ENCODE data around the gene NGDN. TPM values are rescaled to one million over a fixed set of nuclear protein-coding genes. Genes with fewer than 3 reads are reported as not detected.

Gene NGDN
- total RNA-seq, 1 experiment from 2014 or later: 24.7 TPM

DNA sequence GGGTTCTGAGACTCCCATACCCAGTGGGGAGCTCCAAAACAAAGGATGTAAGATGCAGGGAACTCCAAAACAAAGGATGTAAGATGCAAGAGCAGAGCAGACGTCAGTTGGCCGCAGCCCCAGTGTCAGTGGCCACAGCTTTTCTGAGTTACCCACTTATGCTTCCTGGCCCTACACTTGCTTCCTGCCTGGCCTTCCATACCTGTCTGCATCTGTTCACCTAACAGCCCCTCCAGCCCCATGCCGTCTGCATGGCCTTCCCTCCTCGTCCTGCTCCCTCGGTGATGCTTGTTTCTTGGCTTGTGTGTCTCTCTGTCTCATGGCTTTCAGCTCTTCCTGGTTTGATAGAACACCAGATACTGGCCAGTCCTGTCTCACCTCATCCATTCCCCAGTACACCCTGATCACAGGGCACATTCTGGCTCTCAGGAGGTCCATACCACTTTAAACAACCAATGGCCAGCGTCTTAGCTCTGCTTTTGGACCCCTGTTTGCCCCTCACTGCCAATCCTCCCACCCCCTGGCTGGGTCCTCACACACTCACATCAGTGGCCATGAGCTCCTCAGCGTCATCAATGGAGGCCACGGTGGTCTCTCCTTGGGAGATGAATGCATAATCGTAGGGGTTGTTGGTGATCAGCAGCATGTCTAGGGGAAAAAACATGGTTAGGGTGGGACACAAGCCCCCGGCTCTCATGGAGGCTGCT, 39.3 kb upstream of the NGDN start:
- H3K27ac ChIP-seq (ENCODE audit: low read length): no peak overlapping the region
- no peaks in the 10 kb centered on the region for H3K36me3 ChIP-seq (ENCODE audit: control insufficient read depth, insufficient read depth, low read length)
- ChIA-PET CTCF (no interaction called here), POLR2A (no interaction called here)
- no peaks in the 10 kb centered on the region for H3K4me1 ChIP-seq (ENCODE audit: control insufficient read depth, insufficient read depth, low read length)
- no peaks in the 10 kb centered on the region for H3K9me3 ChIP-seq (ENCODE audit: control insufficient read depth, insufficient read depth, low read depth, low read length)
- DNase-seq (ENCODE audit: low read depth, low spot score): no peak
- no TSS peak for BruUV-seq (replicated peaks)
- H3K27me3 ChIP-seq (ENCODE audit: control insufficient read depth, insufficient read depth, low read length): no peaks in the 10 kb centered on the region; the same call in 1 of the 2 replicates
- in situ Hi-C loops (cut with HindIII; ENCODE audit: low pct_unique_long_range_greater_than_20kb, low sequenced_read_pairs) (no loop called here), intact Hi-C loops (cut with micrococcal nuclease; ENCODE audit: unreplicated experiment) (no loop called here)
- ATAC-seq: no peak
- no peak overlapping the region for H3K4me3 ChIP-seq (ENCODE audit: low read depth in 2 of 2, low read length in 2 of 2)
- TF ChIP-seq REST (IDR thresholded peaks at IDR 0.05; ENCODE audit: insufficient read depth in 1 of 2, low read depth in 2 of 2, low read length in 1 of 2): no peak
- no peak for TF ChIP-seq CTCF (IDR thresholded peaks at IDR 0.05)
- TF ChIP-seq TCF7L2 (IDR thresholded peaks at IDR 0.05; ENCODE audit: low read depth, low read length): no peak
- no peak for TF ChIP-seq SIN3A (IDR thresholded peaks at IDR 0.05; ENCODE audit: borderline replicate concordance, insufficient read depth, low read depth, low read length)
- TF ChIP-seq POLR2AphosphoS5 (IDR thresholded peaks at IDR 0.05; ENCODE audit: low read depth, low read length): no peak

GRCh38 chr14:23430723-23431085, 38.8 kb upstream of the NGDN start:
- no peak overlapping the region for H3K4me3 ChIP-seq (ENCODE audit: low read depth in 2 of 2, low read length in 2 of 2)
- no peaks in the 10 kb centered on the region for H3K4me1 ChIP-seq (ENCODE audit: control insufficient read depth, insufficient read depth, low read length)
- ATAC-seq: no peak
- intact Hi-C loops (cut with micrococcal nuclease; ENCODE audit: unreplicated experiment): no loop called here
- BruUV-seq (replicated peaks): no TSS peak
- TF ChIP-seq TCF7L2 (IDR thresholded peaks at IDR 0.05; ENCODE audit: low read depth, low read length): no peak
- no peak for TF ChIP-seq POLR2AphosphoS5 (IDR thresholded peaks at IDR 0.05; ENCODE audit: low read depth, low read length)
- TF ChIP-seq REST (IDR thresholded peaks at IDR 0.05; ENCODE audit: insufficient read depth in 1 of 2, low read depth in 2 of 2, low read length in 1 of 2): no peak
- TF ChIP-seq SIN3A (IDR thresholded peaks at IDR 0.05; ENCODE audit: borderline replicate concordance, insufficient read depth, low read depth, low read length): no peak
- TF ChIP-seq CTCF (IDR thresholded peaks at IDR 0.05): no peak
- ChIA-PET CTCF (no interaction called here), POLR2A (no interaction called here)
- H3K27me3 ChIP-seq (ENCODE audit: control insufficient read depth, insufficient read depth, low read length): no peaks in the 10 kb centered on the region; the same call in 1 of the 2 replicates
- in situ Hi-C loops (cut with HindIII; ENCODE audit: low pct_unique_long_range_greater_than_20kb, low sequenced_read_pairs): no loop called here
- H3K9me3 ChIP-seq (ENCODE audit: control insufficient read depth, insufficient read depth, low read depth, low read length): no peaks in the 10 kb centered on the region
- no peaks in the 10 kb centered on the region for H3K36me3 ChIP-seq (ENCODE audit: control insufficient read depth, insufficient read depth, low read length)
- DNase-seq (ENCODE audit: low read depth, low spot score): no peak
- H3K27ac ChIP-seq (ENCODE audit: low read length): no peak overlapping the region

Data from Panc1 (cell line).